GM23338 (cell line): Measurements from ENCODE around the gene GNAO1.

Experiments
- CREB1 ChIP-seq: fragments of 250-450 bp; sonication (Bioruptor Pico); IDR thresholded peaks from 2 replicates; pipeline ENCODE4 v1.5.0; 2020; ENCODE audit warnings: low read depth, mild to moderate bottlenecking, moderate library complexity
- CTCF ChIP-seq, 2 experiments: fragments of 200-600 bp in 1 of 2; sonication (generic) in 1 of 2; conservative IDR thresholded peaks; 2 replicates each; pipeline versions ENCODE4 v1.5.1 to v1.6.1; 2016 to 2017; ENCODE audit warnings: antibody characterized with exemption in 2 of 2, low read depth in 2 of 2, mild to moderate bottlenecking in 2 of 2, moderate library complexity in 1 of 2
- EZH2 ChIP-seq: fragments of 200-600 bp; sonication (generic); IDR thresholded peaks from one replicate; pipeline ENCODE4 v1.8.0; 2017; ENCODE audit warnings: antibody characterized with exemption, mild to moderate bottlenecking, low read depth; ENCODE audit not compliant: unreplicated experiment
- EZH2phosphoT487 ChIP-seq: fragments of 200-600 bp; sonication (generic); IDR thresholded peaks from one replicate; pipeline ENCODE4 v1.8.1; 2018; ENCODE audit warnings: antibody characterized with exemption; ENCODE audit not compliant: unreplicated experiment
- JUNB ChIP-seq: IDR thresholded peaks from one replicate; pipeline ENCODE4 v1.6.1; 2016; ENCODE audit warnings: antibody characterized with exemption; ENCODE audit not compliant: unreplicated experiment
- NANOG ChIP-seq: IDR thresholded peaks from 2 replicates; pipeline ENCODE4 v1.6.1; 2016; ENCODE audit warnings: antibody characterized with exemption, borderline replicate concordance
- POLR2AphosphoS5 ChIP-seq: IDR thresholded peaks from 2 replicates; pipeline ENCODE4 v1.6.1; 2016; ENCODE audit warnings: antibody characterized with exemption, low read depth
- REST ChIP-seq: IDR thresholded peaks from one replicate; pipeline ENCODE4 v1.6.1; 2018; ENCODE audit warnings: antibody characterized with exemption; ENCODE audit not compliant: unreplicated experiment
- STAT1 ChIP-seq: IDR thresholded peaks from one replicate; pipeline ENCODE4 v1.6.1; 2016; ENCODE audit warnings: antibody characterized with exemption; ENCODE audit not compliant: unreplicated experiment
- ZNF331 ChIP-seq: fragments of 250-450 bp; sonication (Bioruptor Pico); IDR thresholded peaks from 2 replicates; pipeline ENCODE4 v1.5.0; 2020; ENCODE audit warnings: low read depth, mild to moderate bottlenecking, moderate library complexity

GRCh38 chr16:56295739-56296527 is 104.6 kb downstream of the GNAO1 start:
- no peak for TF ChIP-seq CTCF (conservative IDR thresholded peaks at IDR 0.05; ENCODE audit: low read depth in 2 of 2)
- TF ChIP-seq ZNF331 (CRISPR knock-in tag), result no peak
- no peak for TF ChIP-seq STAT1
- no peak for TF ChIP-seq REST
- TF ChIP-seq POLR2AphosphoS5, result no peak
- no peak for TF ChIP-seq EZH2
- TF ChIP-seq CREB1, result no peak
- TF ChIP-seq JUNB, result no peak
- TF ChIP-seq NANOG, result no peak
- TF ChIP-seq EZH2phosphoT487, result no peak
